Measurements from ENCODE around the gene AFF3. TPM values are rescaled to one million over a fixed set of nuclear protein-coding genes. Genes with fewer than 3 reads are reported as not detected.

Gene AFF3
- total RNA-seq, 1 experiment from 2014 or later = 0.61 TPM

DNA sequence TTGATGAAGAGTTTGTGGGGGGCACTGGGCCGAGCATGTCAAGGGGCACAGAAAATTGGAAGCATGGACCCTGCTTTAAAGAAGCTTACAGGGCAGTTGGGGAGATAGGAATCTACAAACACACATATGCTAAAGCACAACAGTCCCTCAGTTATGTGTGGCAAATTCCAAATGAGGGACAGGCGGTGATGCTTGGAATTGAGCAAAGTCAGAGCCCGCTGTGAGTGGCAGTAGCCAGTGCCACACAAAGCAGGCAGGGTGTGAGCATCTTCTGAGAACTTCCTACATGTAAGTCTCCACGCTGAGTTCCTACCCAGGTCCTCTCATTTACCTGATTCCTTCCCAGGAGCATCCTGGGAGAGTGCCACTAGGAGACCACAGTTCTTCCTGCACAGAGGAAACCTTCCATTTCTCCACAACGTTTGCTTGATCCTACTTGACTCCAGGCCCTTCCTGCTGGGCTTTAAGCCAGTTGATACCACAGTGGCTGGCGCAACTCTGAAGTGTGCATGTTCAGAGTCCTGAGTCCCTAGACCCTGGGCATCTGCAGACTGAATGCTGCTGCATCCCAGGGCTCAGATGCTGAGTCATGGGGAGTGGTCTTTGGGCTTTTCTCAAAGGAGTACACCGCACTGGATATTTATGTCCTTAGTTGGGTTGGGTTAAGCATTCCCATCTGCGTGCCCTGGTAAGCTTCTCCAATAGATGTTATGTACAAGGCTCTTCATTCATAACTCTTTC, 365.3 kb downstream of the AFF3 start:
- Histone ChIP-seq H3K27ac (ENCODE audit: low read depth, low read length) (no peak overlapping the region), H2AFZ (ENCODE audit: low read depth, low read length, poor library complexity, severe bottlenecking) (no peak overlapping the region)
- RAD21 ChIA-PET (ENCODE audit: low non-redundant PET in 1 of 2, low total read pairs in 2 of 2, uncharacterized antibody in 2 of 2, unreplicated experiment in 2 of 2) = no interaction called here

DNA sequence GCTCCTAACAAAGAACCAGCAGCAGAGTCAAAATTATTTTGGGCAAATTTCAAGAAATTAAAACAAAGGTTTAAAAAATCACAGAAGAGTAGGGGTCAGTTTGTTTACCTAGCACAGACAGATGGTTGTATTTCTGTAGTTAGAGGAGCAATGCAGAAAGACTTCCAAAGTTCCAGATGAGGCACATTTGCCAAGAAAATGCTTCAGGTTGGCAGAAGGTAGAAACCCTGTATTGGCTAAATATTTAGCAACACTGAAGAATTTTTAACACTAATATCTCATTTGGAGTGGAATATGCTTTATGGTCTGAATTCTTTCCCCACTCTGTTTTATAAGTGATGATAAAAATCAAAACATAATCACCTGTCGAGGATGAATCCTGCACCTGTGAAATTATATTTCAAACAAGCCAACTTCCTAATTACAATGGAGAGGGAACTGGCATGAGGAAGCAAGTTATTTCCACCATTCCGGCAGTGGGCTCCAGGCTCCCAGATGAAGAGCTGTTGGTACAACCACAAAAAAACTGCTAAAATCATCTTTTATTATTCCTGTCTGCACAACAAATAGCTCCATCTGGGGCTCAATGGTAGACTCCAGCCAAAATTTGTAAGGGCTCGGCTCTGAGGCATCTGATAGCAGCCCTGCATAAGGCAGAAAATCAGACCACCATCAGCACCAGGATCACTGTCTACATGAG, 366.0 kb downstream of the AFF3 start:
- Histone ChIP-seq H3K9me2 (ENCODE audit: insufficient read depth) (no peaks in the 10 kb centered on the region), H3K9ac (ENCODE audit: low read length) (no peak overlapping the region), H3K27ac (ENCODE audit: low read depth, low read length) (no peak overlapping the region), H4K20me1 (ENCODE audit: insufficient read depth) (no peaks in the 10 kb centered on the region), H2AFZ (ENCODE audit: low read depth, low read length, poor library complexity, severe bottlenecking) (no peak overlapping the region), H3K4me2 (ENCODE audit: low read length) (no peak overlapping the region), H3K79me2 (ENCODE audit: insufficient read depth, low read length) (no peaks in the 10 kb centered on the region), H3K27me3 (ENCODE audit: insufficient read depth, low read length) (peaks cover 23% of the 10 kb centered on the region), H3K4me1 (ENCODE audit: control insufficient read depth in 1 of 2, insufficient read depth in 2 of 2, low read length in 2 of 2) (no peaks in the 10 kb centered on the region), H3K9me3 (ENCODE audit: control insufficient read depth in 1 of 2, insufficient read depth in 1 of 2, low read depth in 1 of 2, low read length in 2 of 2) (no peaks in the 10 kb centered on the region), H3K4me3 (replicated peaks in 1 of 2; ENCODE audit: low read depth in 1 of 2, low read length in 2 of 2) (no peak overlapping the region), H3K36me3 (ENCODE audit: control insufficient read depth in 1 of 2, insufficient read depth in 2 of 2, low read length in 2 of 2) (no peaks in the 10 kb centered on the region)
- no TSS peak for BruUV-seq (replicated peaks)
- no peak for DNase-seq (ENCODE audit: low read depth, low spot score)
- TF ChIP-seq ATF3 (IDR thresholded peaks at IDR 0.05) = no peak
- no peak for TF ChIP-seq ZBTB33 (IDR thresholded peaks at IDR 0.05; ENCODE audit: extremely low read depth, insufficient replicate concordance, low read length)
- TF ChIP-seq SRF (IDR thresholded peaks at IDR 0.05; ENCODE audit: low read depth) = no peak
- TF ChIP-seq POLR2AphosphoS5 (IDR thresholded peaks at IDR 0.05; ENCODE audit: low read depth, low read length) = no peak
- TF ChIP-seq YY1 (IDR thresholded peaks at IDR 0.05; ENCODE audit: extremely low read depth, insufficient replicate concordance, low read depth, low read length) = no peak
- ChIA-PET CTCF (no interaction called here), RAD21 (ENCODE audit: low non-redundant PET in 1 of 2, low total read pairs in 2 of 2, uncharacterized antibody in 2 of 2, unreplicated experiment in 2 of 2) (no interaction called here), POLR2A (no interaction called here)
- no peak for ATAC-seq
- intact Hi-C loops (cut with micrococcal nuclease) = no loop called here

More for the DNA sequence above, 365.3 kb downstream of the AFF3 start:
- no peaks in the 10 kb centered on the region for H4K20me1 ChIP-seq (ENCODE audit: insufficient read depth)
- CTCF ChIA-PET = no interaction called here
- no TSS peak for BruUV-seq (replicated peaks)
- no peaks in the 10 kb centered on the region for H3K4me1 ChIP-seq (ENCODE audit: control insufficient read depth in 1 of 2, insufficient read depth in 2 of 2, low read length in 2 of 2)
- H3K9me2 ChIP-seq (ENCODE audit: insufficient read depth) = no peaks in the 10 kb centered on the region
- no peak for ATAC-seq
- TF ChIP-seq EZH2phosphoT487 (IDR thresholded peaks at IDR 0.05; ENCODE audit: borderline replicate concordance) = no peak
- no peak for TF ChIP-seq ATF3 (IDR thresholded peaks at IDR 0.05)
- intact Hi-C loops (cut with micrococcal nuclease) = no loop called here
- no peaks in the 10 kb centered on the region for H3K36me3 ChIP-seq (ENCODE audit: control insufficient read depth in 1 of 2, insufficient read depth in 2 of 2, low read length in 2 of 2)
- POLR2A ChIA-PET = no interaction called here
- H3K4me2 ChIP-seq (ENCODE audit: low read length) = no peak overlapping the region
- peaks cover 24% of the 10 kb centered on the region for H3K27me3 ChIP-seq (ENCODE audit: insufficient read depth, low read length)
- H3K79me2 ChIP-seq (ENCODE audit: insufficient read depth, low read length) = no peaks in the 10 kb centered on the region
- no peaks in the 10 kb centered on the region for H3K9me3 ChIP-seq (ENCODE audit: control insufficient read depth in 1 of 2, insufficient read depth in 1 of 2, low read depth in 1 of 2, low read length in 2 of 2)
- H3K4me3 ChIP-seq (replicated peaks in 1 of 2; ENCODE audit: low read depth in 1 of 2, low read length in 2 of 2) = no peak overlapping the region
- no peak overlapping the region for H3K9ac ChIP-seq (ENCODE audit: low read length)
- no peak for DNase-seq (ENCODE audit: low read depth, low spot score)

Measured in HCT116 (cell line).